Neural cell (in vitro differentiated cells): ENCODE data around the gene TMEM17. TPM values are rescaled to one million over a fixed set of nuclear protein-coding genes. Genes with fewer than 3 reads are reported as not detected.
"Not testable (repeated sequence)": the region's sequence is repeated elsewhere in the genome, so short reads cannot be mapped to it uniquely, and the experiment has no call there.

ENCODE experiments used
- H2AFZ ChIP-seq: fragments of 200-600, 300-800 bp; sonication (generic), shearing (Covaris generic); 2 replicates; pipeline ENCODE4 v1.6.0; 2014; ENCODE audit warnings: low read depth, mild to moderate bottlenecking, antibody characterized with exemption, low read length, moderate library complexity
- H3F3A ChIP-seq: fragments of 200-600 bp; shearing (Covaris generic); 2 replicates; pipeline ENCODE4 v1.6.1; 2016; ENCODE audit warnings: mild to moderate bottlenecking, moderate library complexity, mixed read lengths, antibody characterized with exemption, low read length; ENCODE audit not compliant: insufficient read depth, poor library complexity, severe bottlenecking
- H3K27ac ChIP-seq: fragments of 200-600, 300-800 bp; sonication (generic), shearing (Covaris generic); 2 replicates; pipeline ENCODE4 v1.5.1; 2014; ENCODE audit warnings: mild to moderate bottlenecking, low read length, moderate library complexity
- H3K27me3 ChIP-seq: fragments of 300-800, 200-600 bp; sonication (generic), shearing (Covaris generic); 2 replicates; pipeline ENCODE4 v1.6.0; 2014; ENCODE audit warnings: mild to moderate bottlenecking, low read depth, low read length, moderate library complexity; ENCODE audit not compliant: insufficient read depth
- H3K36me3 ChIP-seq: fragments of 300-800, 200-600 bp; sonication (generic), shearing (Covaris generic); 2 replicates; pipeline ENCODE4 v1.5.1; 2014; ENCODE audit warnings: mild to moderate bottlenecking, antibody characterized with exemption, low read length, moderate library complexity; ENCODE audit not compliant: insufficient read depth
- H3K4me2 ChIP-seq: fragments of 300-800, 200-600 bp; sonication (generic), shearing (Covaris generic); 2 replicates; pipeline ENCODE4 v1.6.0; 2014; ENCODE audit warnings: mild to moderate bottlenecking, low read length
- H3K4me3 ChIP-seq: fragments of 300-800, 200-600 bp; sonication (generic), shearing (Covaris generic); 2 replicates; pipeline ENCODE4 v1.5.1; 2014; ENCODE audit warnings: mild to moderate bottlenecking, low read length, moderate library complexity
- H3K79me2 ChIP-seq: fragments of 200-600 bp; shearing (Covaris generic); replicated peaks from 2 replicates; pipeline ENCODE4 v1.6.0; 2014; ENCODE audit warnings: mild to moderate bottlenecking, low read length, moderate library complexity; ENCODE audit not compliant: insufficient read depth
- H3K9ac ChIP-seq: fragments of 300-800, 200-600 bp; sonication (generic), shearing (Covaris generic); 2 replicates; pipeline ENCODE4 v1.6.1; 2016; ENCODE audit warnings: mild to moderate bottlenecking, low read length, mixed read lengths
- H3K9me2 ChIP-seq: fragments of 200-600 bp; shearing (Covaris generic); 2 replicates; pipeline ENCODE4 v1.6.1; 2016; ENCODE audit warnings: mild to moderate bottlenecking, low read length, mixed read lengths; ENCODE audit not compliant: insufficient read depth
- H3K9me3 ChIP-seq: fragments of 200-600, 300-800 bp; sonication (generic), shearing (Covaris generic); 2 replicates; pipeline ENCODE4 v1.6.1; 2016; ENCODE audit warnings: mild to moderate bottlenecking, mixed run types, low read length, moderate library complexity, mixed read lengths
- H4K20me1 ChIP-seq: fragments of 200-600 bp; shearing (Covaris generic); 2 replicates; pipeline ENCODE4 v1.6.1; 2016; ENCODE audit warnings: mild to moderate bottlenecking, mixed run types; ENCODE audit not compliant: insufficient read depth
- CTCF ChIP-seq: fragments of 450-650 bp; IDR thresholded peaks from 2 replicates; pipeline ENCODE4 v1.5.1; 2014; ENCODE audit warnings: antibody characterized with exemption, mild to moderate bottlenecking, moderate library complexity; ENCODE audit not compliant: poor library complexity, severe bottlenecking
- EP300 ChIP-seq: fragments of 450-650 bp; conservative IDR thresholded peaks from 2 replicates; pipeline ENCODE4 v1.6.1; 2014; ENCODE audit warnings: antibody characterized with exemption, mild to moderate bottlenecking, moderate library complexity; ENCODE audit not compliant: poor library complexity, severe bottlenecking
- EZH2 ChIP-seq: fragments of 200-600, 300-800 bp; shearing (Covaris generic), sonication (generic); IDR thresholded peaks from 2 replicates; pipeline ENCODE4 v1.6.1; 2014; ENCODE audit warnings: antibody characterized with exemption, low read length, borderline replicate concordance, mild to moderate bottlenecking; ENCODE audit not compliant: insufficient read depth, poor library complexity, severe bottlenecking
- MXI1 ChIP-seq: fragments of 450-650 bp; conservative IDR thresholded peaks from 2 replicates; pipeline ENCODE4 v1.6.1; 2014; ENCODE audit warnings: antibody characterized with exemption, mild to moderate bottlenecking; ENCODE audit not compliant: poor library complexity, severe bottlenecking
- POLR2AphosphoS5 ChIP-seq: IDR thresholded peaks from 2 replicates; pipeline ENCODE4 v1.6.1; 2012
- RAD21 ChIP-seq: fragments of 450-650 bp; conservative IDR thresholded peaks from 2 replicates; pipeline ENCODE4 v1.6.1; 2014; ENCODE audit warnings: antibody characterized with exemption, mild to moderate bottlenecking, moderate library complexity
- REST ChIP-seq: IDR thresholded peaks from 2 replicates; pipeline ENCODE4 v1.6.1; 2012; ENCODE audit warnings: borderline replicate concordance
- SMC3 ChIP-seq: fragments of 450-650 bp; conservative IDR thresholded peaks from 2 replicates; pipeline ENCODE4 v1.6.1; 2014; ENCODE audit warnings: antibody characterized with exemption, mild to moderate bottlenecking, moderate library complexity; ENCODE audit not compliant: poor library complexity
- TAF1 ChIP-seq: IDR thresholded peaks from 2 replicates; pipeline ENCODE4 v1.6.1; 2012; ENCODE audit warnings: low read depth
- polyA plus RNA-seq: library from polyadenylated mRNA; depleted of rRNA; stranded (reverse); fragments of >200 nt; gene quantifications from 2 replicates; pipeline ENCODE4 v1.2.3, GENCODE V29; 2014

The TMEM17 gene
- polyA plus RNA-seq, 1 donor from 2014 or later = 8.6 TPM

- Histone ChIP-seq H3K27me3 (no peaks in the 10 kb centered on the region), H4K20me1 (no peaks in the 10 kb centered on the region), H2AFZ (no peak overlapping the region), H3K9me3 (no peaks in the 10 kb centered on the region), H3K4me3 (no peak overlapping the region), H3F3A (no peaks in the 10 kb centered on the region), H3K9me2 (no peaks in the 10 kb centered on the region), H3K4me2 (no peak overlapping the region), H3K79me2 (no peaks in the 10 kb centered on the region), H3K27ac (no peak overlapping the region), H3K9ac (no peak overlapping the region), H3K36me3 (no peaks in the 10 kb centered on the region)
- TF ChIP-seq EP300 (no peak), TAF1 (no peak), REST (no peak), MXI1 (no peak), CTCF (no peak), RAD21 (no peak), EZH2 (no peak), SMC3 (no peak)
Measured at GRCh38 chr2:62524293-62524941, 18.4 kb upstream of the TMEM17 start.

GRCh38 chr2:62521061-62521460, 15.1 kb upstream of the TMEM17 start:
- not testable (repeated sequence) for H3K27me3 ChIP-seq, H3K36me3 ChIP-seq, H3K79me2 ChIP-seq, H3K9me3 ChIP-seq, H3K9ac ChIP-seq, H3K9me2 ChIP-seq, H2AFZ ChIP-seq, H3K27ac ChIP-seq, H3K4me2 ChIP-seq, H3F3A ChIP-seq, H4K20me1 ChIP-seq, H3K4me3 ChIP-seq

- no peak for TF ChIP-seq REST
- TF ChIP-seq CTCF = no peak
- no peak for TF ChIP-seq SMC3
- no peak for TF ChIP-seq MXI1
- no peak for TF ChIP-seq RAD21
- TF ChIP-seq EP300 = no peak
- TF ChIP-seq TAF1 = no peak
- TF ChIP-seq EZH2 = no peak
- TF ChIP-seq POLR2AphosphoS5 = no peak
Measured at GRCh38 chr2:62512384-62512783, 6.4 kb upstream of the TMEM17 start.

More at GRCh38 chr2:62512384-62512783, 6.4 kb upstream of the TMEM17 start:
- no peaks in the 10 kb centered on the region for H4K20me1 ChIP-seq
- H3F3A ChIP-seq = no peaks in the 10 kb centered on the region
- no peaks in the 10 kb centered on the region for H3K9me3 ChIP-seq
- H3K4me3 ChIP-seq = no peak overlapping the region
- no peaks in the 10 kb centered on the region for H3K36me3 ChIP-seq
- no peak overlapping the region for H2AFZ ChIP-seq
- H3K4me2 ChIP-seq = no peak overlapping the region
- no peaks in the 10 kb centered on the region for H3K9me2 ChIP-seq
- H3K27me3 ChIP-seq = no peaks in the 10 kb centered on the region
- no peak overlapping the region for H3K27ac ChIP-seq
- no peak overlapping the region for H3K9ac ChIP-seq
- no peaks in the 10 kb centered on the region for H3K79me2 ChIP-seq
